ENCODE measurements around the gene NEURL1.
A peak's percentile ranks its signal among the peaks of the same experiment; 100 is the strongest.

NEURL1 gene

DNA sequence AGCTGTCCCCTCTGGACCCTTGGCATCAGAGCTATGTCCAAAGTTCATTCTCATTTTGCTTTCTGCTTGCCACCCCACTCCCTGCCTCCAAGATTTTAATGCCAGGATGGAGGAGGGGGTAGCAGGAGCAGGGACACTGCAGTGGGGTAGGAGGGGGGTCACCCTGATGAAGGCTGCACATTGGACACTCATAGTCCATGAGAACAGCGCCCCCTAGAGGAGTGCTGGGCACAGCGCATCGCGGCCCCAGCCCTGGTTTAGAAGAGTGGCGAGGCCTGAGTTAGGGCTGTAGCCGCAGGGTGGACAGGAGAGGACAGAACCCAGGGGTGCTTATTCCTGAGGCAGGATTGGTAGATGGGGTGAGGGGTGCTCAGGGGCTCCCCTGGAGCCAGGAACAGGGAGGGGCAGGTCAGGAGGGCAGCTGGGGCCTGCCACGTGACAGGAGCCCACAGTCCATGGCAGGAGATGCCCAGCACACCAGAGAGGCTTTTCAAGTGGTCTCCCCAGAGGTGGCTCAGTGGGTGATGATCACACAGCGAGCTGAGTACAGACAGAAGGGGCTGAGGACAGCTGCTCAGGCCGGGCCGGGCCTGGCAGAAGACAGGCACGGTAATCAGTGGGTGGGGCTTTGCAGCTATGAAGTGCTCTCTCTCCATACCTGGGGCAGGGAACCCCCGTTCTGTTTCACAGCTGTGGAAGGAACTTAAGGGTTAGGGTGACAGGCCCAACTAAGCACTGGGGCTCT, 71.4 kb downstream of the NEURL1 start:
- DNase-seq, result peak; percentile 19

DNA sequence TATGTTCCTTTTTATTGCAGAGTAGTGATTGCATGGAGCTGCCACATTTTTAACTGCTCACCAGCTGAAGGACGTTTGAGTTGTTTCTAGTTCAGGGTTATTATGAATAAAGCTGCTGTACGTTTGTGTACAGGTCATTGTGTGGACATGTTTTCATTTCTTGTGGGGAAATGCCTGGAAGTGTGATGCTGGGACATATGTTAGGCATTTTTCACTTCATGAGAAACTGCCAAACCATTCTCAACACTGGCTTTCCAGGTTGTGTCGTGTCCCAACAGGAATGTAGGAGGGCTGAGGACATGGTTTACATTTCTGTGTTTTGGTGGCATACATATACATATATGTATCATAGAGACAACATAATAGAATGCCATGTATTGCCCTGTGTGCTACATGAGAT, 73.0 kb downstream of the NEURL1 start:
- DNase-seq, result no peak

DNA sequence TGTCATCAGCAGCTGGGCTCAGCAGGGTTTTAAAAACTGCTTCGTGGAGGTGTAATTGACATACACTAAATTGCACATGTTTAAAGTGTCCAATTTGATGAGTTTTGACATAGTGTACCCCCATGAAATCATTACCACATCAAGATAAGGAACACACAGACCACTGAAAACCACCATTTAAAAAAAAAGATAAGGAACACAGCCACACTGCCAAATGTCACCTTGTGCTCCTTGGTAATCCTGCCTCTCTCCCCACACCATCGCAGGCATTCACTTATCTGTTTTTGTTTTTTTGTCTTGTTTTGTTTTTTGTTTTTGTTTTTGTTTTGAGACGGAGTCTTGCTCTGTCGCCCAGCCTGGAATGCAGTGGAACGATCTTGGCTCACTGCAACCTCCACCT, 75.0 kb downstream of the NEURL1 start:
- no peak for DNase-seq

DNA sequence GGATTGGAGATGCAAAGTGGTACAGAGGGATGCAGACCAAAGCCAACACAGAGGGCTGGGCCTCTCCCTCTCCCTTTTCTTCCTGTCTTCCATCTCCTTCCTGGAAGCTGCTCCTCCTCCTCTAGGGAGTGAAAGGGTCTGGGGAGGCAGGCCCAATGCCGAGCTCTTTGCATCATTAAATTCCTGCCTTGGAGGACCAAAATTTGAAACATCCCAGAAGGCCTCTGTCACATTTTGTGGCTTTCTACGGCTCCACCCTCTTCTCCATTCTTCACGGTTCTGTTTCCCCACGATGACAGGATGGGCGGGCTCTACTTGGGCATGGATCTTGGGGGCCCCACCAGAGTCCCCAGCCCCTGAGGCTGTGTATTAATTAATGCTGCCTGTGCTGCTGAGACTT, 76.4 kb downstream of the NEURL1 start:
- DNase-seq, result no peak

DNA sequence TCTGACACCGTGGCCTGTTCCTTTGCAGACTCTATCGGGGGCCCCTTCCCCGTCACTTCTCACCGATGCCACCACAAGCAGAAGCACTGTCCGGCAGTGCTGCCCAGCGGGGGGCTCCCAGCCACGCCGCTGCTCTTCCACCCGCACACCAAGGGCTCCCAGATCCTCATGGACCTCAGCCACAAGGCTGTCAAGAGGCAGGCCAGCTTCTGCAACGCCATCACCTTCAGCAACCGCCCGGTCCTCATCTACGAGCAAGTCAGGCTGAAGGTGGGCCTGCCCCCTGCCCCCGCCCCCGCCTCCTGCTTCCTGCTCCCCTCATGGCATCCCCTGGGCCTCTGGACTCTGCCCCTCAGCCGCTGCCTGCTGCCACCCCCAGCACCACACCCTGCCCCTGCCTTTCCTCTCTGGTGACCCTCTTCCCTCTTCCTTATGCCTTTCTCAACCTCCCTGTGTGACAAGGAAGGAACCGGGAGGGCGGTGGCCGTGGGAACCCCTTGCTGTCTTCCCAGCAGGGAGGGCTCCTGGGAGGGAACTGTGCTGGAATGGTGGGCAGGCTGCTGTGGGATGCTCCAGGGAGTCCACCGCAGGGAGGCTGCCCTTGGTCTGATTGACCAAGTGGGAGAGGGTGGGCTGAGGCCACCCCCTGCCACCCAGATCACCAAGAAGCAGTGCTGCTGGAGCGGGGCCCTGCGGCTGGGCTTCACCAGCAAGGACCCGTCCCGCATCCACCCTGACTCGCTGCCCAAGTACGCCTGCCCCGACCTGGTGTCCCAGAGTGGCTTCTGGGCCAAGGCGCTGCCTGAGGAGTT, 77.5 kb downstream of the NEURL1 start:
- no peak for DNase-seq

DNA sequence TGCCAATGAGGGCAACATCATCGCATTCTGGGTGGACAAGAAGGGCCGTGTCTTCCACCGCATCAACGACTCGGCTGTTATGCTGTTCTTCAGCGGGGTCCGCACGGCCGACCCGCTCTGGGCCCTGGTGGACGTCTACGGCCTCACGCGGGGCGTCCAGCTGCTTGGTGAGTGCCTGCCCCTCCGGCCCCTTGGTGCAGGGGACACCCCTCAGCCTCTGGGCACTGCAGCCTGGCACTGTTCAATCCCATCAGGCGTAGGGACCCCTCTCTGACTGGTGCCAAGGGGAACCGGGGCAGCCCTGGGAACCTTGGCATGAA, 78.1 kb downstream of the NEURL1 start:
- no peak for DNase-seq

DNA sequence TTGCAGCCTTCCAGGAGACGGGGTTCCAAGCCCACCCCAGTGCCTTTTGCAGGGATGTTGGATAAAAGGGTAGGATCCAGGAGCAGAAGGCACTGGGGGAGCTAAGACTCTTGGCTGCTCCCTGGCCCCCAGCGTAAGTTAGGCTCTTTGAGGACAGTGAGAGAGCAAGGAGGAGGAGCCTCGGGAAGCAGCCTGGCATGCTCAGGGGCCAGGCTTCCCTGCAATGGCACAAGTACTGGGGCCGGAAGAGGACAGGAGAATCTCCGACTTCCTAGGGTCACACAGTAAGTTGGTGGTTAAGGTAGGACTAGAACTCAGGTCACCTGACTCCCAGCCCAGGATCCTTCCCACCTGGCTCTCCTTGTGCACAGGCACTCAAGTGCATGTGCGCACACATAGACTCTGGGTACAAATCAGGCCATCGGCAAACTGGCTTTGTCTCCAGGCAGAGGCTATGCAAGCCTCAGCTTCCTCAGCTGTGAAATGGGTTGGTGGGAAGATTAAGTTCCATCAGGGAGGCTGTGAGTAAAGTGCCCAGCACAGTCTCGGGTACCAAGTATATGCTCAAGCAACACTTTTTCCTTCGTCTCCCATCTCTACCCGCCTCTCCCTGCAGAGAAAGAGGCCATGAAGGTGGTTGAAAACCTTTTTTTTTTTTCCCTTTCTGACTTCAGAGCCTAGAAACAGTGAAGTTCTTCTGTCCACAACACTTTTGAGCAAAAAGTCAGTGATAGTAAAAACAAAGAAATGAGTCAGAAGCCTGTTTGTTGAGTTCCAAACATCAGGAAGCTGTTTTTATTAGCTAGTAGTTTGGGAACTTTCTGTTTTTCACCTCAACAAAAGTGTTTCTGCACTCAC, 79.1 kb downstream of the NEURL1 start:
- DNase-seq, result no peak

DNA sequence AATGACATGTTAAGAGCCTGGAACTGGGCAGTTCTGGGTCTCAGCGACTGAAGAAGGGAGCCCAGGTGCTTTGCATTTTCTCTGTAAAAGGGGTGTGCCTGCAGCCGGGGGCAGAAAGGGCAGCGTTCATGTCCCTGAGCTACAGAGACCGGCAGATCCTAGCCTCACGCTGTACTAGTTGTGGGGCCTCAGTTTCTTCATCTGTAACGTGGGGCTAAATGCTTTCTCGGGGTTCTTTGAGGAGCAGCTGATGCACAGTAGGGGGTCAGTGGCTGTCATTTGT, 79.6 kb downstream of the NEURL1 start:
- no peak for DNase-seq

DNA sequence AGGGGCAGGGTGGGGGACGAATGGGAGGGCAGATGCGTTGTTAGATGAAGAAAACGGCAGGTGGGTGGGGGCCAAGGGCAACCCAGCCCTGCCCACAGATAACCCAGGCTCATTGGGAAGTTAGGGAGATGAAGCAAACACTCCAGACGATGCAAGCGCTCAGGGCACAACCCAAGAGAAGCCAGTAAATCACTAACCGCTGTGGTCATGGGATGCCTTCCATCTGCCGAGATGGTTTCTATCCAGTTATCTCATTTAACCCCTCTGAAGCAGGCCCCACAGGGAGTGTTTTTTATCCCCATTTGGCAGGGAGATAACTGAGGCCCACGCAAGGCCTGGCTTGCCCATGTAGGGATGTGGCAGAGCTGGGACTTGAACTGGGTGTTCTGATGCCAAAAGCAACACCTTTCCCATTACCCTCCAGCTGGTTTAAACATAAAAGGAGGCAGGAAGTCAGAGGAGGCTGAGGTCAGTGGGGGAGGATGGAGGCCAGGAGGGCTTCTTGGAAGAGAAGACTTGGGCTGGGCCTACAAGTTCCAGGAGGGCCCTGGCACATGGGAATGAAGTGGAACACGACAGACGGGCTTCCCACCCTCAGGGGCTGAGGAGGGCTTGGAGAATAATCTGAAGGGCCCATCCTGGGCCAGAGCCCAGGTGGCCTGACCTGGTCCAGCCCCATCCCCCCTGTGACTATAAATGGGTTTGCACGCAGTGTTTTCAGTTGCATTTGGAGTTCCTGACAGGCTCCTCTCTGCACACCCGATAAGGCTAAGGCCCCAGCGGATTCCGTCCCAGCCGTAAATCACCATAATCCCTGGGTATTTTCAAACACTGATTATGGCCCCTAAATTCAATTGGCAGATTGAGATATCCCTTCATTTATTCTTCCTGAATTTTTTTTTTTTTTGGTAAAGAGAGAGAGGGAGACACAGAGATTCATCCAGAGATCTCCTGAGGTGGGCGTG, 80.9 kb downstream of the NEURL1 start:
- DNase-seq, result no peak

DNA sequence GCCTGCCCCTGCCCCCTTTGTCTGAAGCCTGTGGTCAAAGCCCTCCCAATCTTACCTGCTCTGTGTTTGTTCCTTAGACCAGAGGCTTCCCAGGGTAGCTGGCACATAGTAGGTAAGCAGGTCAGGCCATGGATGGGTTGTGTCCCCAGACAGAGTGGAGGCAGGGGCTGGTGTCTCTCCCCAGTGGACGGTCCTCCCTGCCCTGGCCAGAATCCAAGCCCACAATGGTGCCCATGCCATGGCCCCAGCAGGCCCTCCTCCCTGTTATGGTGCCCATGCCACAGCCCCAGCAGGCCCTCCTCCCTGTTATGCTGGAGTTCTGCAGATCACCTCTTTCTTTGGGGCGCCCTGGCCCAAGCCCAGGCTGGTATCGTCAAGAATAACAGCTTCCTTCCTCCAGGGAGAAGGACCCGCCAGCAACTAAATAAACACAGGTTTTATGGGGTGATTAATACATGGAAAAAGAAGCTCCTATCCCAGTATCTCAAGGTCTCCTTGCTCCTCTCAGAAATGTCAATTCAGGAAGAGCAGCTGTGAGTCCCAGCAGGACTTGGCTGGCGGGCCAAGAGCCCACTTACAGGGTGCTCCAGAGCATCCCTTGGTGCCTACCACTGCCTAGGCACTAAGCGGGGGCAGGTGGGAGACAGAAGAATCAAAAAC, 82.0 kb downstream of the NEURL1 start:
- no peak for DNase-seq

DNA sequence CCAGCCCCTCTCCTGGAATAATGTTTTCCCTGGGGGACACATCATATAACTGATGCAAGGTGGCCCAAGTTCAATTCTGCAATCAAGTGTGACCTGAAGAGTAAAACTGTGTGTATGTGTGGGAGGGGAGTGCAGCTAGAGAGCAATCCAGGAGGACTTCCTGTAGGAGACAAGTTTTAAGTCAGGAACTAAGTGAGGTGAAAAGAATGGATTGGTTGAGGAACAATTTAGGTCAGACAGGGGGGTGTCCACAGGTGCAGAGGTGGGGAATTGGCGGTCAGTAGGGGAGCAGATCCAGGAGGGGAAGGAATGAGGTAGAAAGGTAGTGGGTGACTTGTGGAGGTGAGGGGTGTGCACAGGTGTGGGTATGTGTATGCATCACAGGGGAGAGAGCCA, 82.6 kb downstream of the NEURL1 start:
- DNase-seq, result no peak

DNA sequence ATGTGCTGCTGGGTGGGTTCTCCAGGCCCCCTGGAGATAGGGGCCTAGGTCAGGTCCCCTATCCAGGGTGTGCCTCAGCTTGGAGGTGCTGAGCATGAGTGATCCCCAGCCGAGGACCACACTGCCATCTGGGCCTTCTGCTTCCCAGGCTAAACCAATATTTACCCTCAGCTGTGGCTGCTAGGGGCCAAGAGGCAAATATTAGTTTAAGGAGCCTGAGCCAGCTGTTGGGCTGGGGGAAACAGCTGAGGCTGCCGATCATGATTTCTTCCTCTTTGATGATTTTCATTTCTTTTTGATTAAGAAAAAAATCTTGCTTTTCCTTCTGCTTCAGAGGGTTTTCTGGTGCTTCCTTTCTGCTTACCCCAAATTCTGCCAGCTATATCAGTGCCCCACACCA, 83.4 kb downstream of the NEURL1 start:
- DNase-seq, result no peak

DNA sequence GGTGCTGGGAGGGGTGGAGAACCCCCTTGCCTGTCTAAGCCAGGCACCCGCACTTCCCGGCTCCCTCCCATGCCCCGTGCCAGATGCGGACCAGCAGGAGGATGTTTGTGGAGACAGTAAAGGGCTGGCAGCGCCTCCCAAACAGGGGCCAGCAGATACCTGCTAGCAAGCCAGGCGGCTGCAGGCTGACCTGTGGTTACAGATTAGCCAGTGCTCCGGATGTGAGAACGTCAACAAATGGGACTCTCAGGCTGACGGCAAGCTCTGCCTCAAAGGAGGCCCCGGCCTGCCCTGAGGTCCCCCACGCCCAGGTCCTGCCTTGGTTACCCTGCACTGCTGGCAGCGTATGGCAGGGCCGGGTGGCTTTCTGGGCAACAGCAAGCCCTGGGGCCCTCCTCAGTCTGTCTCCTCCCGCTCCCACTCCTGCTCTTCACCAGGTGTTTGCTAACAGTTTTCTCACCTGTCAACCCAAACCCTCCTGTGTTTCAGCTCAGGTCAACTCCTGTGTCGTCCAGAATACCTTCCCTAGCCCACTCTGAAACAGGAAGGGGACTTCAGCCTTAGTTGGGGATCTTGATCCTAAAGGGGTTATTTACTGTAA, 85.4 kb downstream of the NEURL1 start:
- no peak for DNase-seq

DNA sequence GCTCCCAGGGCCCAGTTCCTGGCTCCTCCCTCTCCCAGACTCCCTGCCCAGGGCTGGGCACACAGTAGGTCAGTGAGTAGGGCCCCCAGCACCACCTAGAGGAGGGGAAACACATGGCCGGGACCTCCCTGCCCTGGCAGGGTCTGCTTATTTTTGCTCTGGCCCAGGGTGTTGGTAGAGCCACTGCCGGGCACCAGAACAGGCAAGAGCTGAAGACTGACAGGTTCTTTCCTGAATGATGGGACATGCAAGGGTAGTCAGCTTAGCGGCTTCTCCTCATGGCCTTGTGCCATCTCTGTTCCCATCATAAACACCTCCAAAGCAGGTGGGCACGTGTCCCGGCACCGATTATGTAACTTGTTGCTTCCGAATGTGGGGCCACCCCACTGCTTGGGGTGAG, 86.5 kb downstream of the NEURL1 start:
- DNase-seq, result no peak

DNA sequence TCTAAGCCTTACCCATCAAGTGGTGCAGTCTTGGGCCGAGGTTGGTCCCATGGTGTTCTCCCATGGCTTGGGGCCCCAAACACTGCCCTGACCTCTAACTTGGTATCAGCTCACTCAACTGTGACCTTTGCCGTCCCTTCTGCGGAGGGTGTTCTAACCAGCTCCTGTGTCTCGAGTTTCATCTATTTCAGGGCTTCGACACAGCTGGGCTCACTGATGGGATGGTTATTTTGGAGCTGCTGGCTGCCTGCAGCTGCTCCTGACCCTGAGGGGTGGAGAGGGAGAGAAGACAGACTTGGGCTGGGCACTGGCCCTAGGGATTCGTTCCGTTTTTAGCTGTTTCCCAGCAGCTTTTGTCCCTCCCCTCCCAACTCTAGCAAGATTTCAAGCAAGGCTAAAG, 86.9 kb downstream of the NEURL1 start:
- DNase-seq, result no peak

DNA sequence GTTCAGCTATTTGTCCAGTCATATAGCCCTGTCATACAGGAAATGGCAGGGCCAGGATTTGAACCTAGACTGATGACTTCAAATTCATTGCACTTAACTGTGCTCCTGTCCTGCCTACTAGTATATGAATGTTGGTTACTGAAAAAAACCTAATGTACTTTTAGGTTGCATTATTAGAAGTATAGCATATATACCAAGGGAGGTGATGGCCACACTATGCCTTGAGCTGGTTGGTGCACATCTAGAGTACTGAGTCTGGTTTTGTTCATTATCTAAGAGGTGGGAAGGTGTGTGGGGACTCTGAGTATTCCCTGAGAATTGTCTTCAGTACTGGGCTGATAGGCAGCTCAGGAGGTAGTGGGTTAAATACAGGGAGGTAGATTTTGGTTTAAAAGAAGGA, 88.0 kb downstream of the NEURL1 start:
- no peak for DNase-seq

DNA sequence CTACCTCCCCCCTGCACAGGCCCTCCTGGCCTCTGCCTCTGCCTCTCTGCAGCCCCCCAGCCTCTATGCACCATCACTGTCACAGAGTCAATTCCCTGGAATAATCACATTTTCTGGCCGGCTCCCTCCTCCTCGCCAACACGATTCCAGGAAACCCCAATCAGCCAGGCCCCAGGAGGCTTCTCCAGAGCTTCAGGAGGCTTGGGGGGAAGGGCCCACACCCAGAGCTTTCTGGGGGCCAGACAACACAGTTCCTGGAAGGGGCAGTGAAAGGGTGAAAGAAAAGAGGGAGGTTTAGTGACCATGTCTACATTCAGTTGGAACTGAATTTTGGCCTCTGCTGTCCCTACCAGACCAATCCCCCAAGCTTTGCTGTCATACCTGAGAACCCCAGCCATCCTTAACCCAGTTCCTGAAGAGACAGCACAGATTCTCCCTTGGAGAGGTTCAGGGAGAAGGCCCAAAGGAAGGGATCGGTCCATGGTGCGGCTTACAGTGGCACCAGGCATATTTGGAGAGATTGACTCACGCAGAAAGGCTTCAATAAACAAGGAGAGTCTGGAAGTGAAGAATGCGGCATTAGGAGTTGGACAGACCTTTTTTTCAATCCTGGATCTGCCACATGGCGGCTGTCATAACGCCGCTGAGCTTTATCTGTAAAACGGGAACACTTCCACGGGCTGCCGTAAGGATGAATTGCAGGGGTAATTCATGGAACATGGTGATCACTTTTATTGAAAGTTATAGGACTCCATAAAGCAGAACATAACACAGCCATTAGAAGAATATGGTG, 89.0 kb downstream of the NEURL1 start:
- no peak for DNase-seq

DNA sequence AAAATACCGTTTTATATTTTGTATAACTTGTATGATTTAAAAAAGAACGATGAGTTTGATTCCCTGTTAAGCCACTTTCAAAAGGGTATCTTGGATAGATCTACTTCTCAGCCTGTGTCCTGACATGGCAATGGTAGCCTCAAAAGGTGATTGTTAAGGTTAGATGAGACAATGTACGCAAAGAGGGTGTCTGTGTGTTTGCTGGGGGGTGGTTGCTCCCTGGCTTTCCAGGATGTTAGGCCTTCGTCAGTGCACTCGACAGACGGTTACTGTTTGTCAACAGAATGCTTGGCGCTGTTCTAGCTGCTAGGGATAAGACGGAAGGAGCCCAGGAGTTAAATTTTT, 90.3 kb downstream of the NEURL1 start:
- peak; percentile 32 for DNase-seq

DNA sequence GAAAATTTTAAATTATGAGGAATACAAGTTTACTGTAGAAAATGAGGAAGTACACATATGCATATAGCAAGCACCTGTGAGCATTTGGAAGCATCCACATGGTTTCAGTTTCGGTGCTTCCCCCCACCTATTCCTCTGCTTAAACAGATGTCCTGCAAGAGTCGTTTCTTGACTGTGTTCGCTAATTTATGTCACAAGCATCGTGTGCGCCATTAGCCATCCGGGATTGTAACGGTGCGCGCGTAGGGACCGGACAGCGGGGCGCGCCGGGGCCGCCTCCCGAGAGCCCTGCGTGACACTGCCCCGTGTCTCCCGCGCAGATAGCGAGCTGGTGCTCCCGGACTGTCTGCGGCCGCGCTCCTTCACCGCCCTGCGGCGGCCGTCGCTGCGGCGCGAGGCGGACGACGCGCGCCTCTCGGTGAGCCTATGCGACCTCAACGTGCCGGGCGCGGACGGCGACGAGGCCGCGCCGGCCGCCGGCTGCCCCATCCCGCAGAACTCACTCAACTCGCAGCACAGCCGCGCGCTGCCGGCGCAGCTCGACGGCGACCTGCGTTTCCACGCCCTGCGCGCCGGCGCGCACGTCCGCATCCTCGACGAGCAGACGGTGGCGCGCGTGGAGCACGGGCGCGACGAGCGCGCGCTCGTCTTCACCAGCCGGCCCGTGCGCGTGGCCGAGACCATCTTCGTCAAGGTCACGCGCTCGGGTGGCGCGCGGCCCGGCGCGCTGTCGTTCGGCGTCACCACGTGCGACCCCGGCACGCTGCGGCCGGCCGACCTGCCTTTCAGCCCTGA, 90.9 kb downstream of the NEURL1 start:
- peak; percentile 79 for DNase-seq

DNA sequence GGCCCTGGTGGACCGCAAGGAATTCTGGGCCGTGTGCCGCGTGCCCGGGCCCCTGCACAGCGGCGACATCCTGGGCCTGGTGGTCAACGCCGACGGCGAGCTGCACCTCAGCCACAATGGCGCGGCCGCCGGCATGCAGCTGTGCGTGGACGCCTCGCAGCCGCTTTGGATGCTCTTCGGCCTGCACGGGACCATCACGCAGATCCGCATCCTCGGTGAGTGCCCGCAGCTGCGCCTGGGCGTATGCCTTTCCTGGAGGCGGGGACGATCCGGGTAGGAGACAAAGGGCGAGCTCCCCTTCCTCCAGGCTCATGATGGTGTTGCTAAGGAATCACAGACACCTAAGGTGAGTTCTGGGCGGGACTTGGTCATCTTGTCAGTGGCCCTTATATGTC, 91.5 kb downstream of the NEURL1 start:
- no peak for DNase-seq

All from CD4-positive, alpha-beta T cell treated with Interleukin-17A for 4 hours (primary cell).